ENCODE measurements around the gene JARID2. TPM values are rescaled to one million over a fixed set of nuclear protein-coding genes. Genes with fewer than 3 reads are reported as not detected.
A peak's percentile ranks its signal among the peaks of the same experiment; 100 is the strongest.

The JARID2 gene
- total and polyA plus RNA-seq, 10 of the 15 experiments (the other 5 are each of a cell fraction or from before 2014, with no cell fraction given): 4.2 to 21.6 (median 11.7) TPM

DNA sequence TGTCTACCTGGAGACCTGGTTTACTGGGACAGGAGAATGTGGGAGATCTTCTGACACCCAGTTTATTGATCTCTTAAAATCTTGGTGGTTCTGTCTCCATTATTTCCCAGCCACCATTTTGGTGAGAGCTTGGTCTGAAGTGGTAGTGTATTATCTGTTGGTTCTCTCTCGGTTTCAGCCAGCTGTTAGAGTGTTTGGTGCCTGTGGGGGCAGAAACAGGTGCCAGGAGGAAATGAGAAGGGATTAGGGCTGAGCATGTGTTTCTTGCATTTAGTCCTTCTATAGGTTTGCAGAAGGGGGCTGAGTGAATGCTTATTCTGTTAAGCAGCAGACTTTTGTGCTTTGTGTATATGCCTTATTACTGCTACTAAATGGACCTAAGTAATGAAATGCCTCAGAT is 9.6 kb downstream of the JARID2 start (continued):
- TF ChIP-seq PRDM15 (CRISPR knock-in tag; IDR thresholded peaks at IDR 0.05) (no peak), TCF12 (IDR thresholded peaks at IDR 0.05; ENCODE audit: low read depth, low read length) (peak; percentile 93), ZBED1 (IDR thresholded peaks at IDR 0.05; ENCODE audit: borderline replicate concordance) (0 out of 2 replicates have a peak, but pooled peaks have one; percentile 49), BHLHE40 (IDR thresholded peaks at IDR 0.05; ENCODE audit: borderline replicate concordance in 1 of 2, low read depth in 2 of 2, low read length in 1 of 2) (peak; percentile 74 to 76; a peak in 3 of 4 replicates), IKZF2 (IDR thresholded peaks at IDR 0.05) (peak; percentile 85 to 93), MTA3 (IDR thresholded peaks at IDR 0.05; ENCODE audit: borderline replicate concordance, low read length) (peak; percentile 66; the same call in 1 of the 2 replicates), LARP7 (IDR thresholded peaks at IDR 0.05) (no peak), REST (IDR thresholded peaks at IDR 0.05; ENCODE audit: low read depth, low read length) (0 out of 2 replicates have a peak, but pooled peaks have one; percentile 13), RAD51 (IDR thresholded peaks at IDR 0.05) (peak; percentile 35; the same call in 1 of the 2 replicates), IKZF1 (conservative IDR thresholded peaks at IDR 0.05) (peak; percentile 80), RUNX3 (IDR thresholded peaks at IDR 0.05; ENCODE audit: low read length) (peak; percentile 79), STAT3 (IDR thresholded peaks at IDR 0.05; ENCODE audit: low read depth, low read length) (0 out of 2 replicates have a peak, but pooled peaks have one; percentile 49), ATF2 (IDR thresholded peaks at IDR 0.05; ENCODE audit: low read length) (peak; percentile 35; the same call in 1 of the 2 replicates), ZZZ3 (IDR thresholded peaks at IDR 0.05; ENCODE audit: control insufficient read depth, insufficient read length, low read depth) (no peak), ATF7 (IDR thresholded peaks at IDR 0.05; ENCODE audit: low read depth) (peak; percentile 26; the same call in 1 of the 2 replicates), DPF2 (IDR thresholded peaks at IDR 0.05) (peak; percentile 46; the same call in 1 of the 2 replicates), CHD2 (IDR thresholded peaks at IDR 0.05; ENCODE audit: borderline replicate concordance, low read depth, low read length) (0 out of 2 replicates have a peak, but pooled peaks have one; percentile 25), NR2F1 (conservative IDR thresholded peaks at IDR 0.05) (no peak)
- TF ChIP-seq, protein P1, sequence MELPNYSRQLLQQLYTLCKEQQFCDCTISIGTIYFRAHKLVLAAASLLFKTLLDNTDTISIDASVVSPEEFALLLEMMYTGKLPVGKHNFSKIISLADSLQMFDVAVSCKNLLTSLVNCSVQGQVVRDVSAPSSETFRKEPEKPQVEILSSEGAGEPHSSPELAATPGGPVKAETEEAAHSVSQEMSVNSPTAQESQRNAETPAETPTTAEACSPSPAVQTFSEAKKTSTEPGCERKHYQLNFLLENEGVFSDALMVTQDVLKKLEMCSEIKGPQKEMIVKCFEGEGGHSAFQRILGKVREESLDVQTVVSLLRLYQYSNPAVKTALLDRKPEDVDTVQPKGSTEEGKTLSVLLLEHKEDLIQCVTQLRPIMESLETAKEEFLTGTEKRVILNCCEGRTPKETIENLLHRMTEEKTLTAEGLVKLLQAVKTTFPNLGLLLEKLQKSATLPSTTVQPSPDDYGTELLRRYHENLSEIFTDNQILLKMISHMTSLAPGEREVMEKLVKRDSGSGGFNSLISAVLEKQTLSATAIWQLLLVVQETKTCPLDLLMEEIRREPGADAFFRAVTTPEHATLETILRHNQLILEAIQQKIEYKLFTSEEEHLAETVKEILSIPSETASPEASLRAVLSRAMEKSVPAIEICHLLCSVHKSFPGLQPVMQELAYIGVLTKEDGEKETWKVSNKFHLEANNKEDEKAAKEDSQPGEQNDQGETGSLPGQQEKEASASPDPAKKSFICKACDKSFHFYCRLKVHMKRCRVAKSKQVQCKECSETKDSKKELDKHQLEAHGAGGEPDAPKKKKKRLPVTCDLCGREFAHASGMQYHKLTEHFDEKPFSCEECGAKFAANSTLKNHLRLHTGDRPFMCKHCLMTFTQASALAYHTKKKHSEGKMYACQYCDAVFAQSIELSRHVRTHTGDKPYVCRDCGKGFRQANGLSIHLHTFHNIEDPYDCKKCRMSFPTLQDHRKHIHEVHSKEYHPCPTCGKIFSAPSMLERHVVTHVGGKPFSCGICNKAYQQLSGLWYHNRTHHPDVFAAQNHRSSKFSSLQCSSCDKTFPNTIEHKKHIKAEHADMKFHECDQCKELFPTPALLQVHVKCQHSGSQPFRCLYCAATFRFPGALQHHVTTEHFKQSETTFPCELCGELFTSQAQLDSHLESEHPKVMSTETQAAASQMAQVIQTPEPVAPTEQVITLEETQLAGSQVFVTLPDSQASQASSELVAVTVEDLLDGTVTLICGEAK (IDR thresholded peaks at IDR 0.05; ENCODE audit: borderline replicate concordance): no peak
